Right cardiac atrium (tissue), 5 donors: ENCODE data around the gene TMEM175. TPM values are rescaled to one million over a fixed set of nuclear protein-coding genes. Genes with fewer than 3 reads are reported as not detected.
A peak's percentile ranks its signal among the peaks of the same experiment; 100 is the strongest.
"Not testable (repeated sequence)": the region's sequence is repeated elsewhere in the genome, so short reads cannot be mapped to it uniquely, and the experiment has no call there.

Experiments
- ATAC-seq, 2 donors: fragments of 200-7000 bp; cut with Tn5 transposase; one replicate each; pipeline versions ENCODE4 v1.8.0 to v1.9.1; 2020; ENCODE audit warnings: moderate library complexity in 2 of 2, mild to moderate bottlenecking in 1 of 2
- DNase-seq, 3 donors: peaks; one replicate each; pipeline ENCODE4 v3.0.0-alpha.2; 2020
- H3K27ac ChIP-seq: one replicate; pipeline ENCODE4 v1.5.1; 2013; ENCODE audit warnings: mild to moderate bottlenecking, low read length, control low read depth, moderate library complexity
- H3K27me3 ChIP-seq: one replicate; pipeline ENCODE4 v1.6.1; 2013; ENCODE audit not compliant: control insufficient read depth, insufficient read depth
- H3K4me1 ChIP-seq: one replicate; pipeline ENCODE4 v1.6.1; 2013; ENCODE audit warnings: low read length; ENCODE audit not compliant: control insufficient read depth, insufficient read depth
- H3K4me3 ChIP-seq: one replicate; pipeline ENCODE4 v1.5.1; 2013; ENCODE audit warnings: low read length, control low read depth
- H3K9me3 ChIP-seq: one replicate; pipeline ENCODE4 v1.6.1; 2013; ENCODE audit warnings: low read length; ENCODE audit not compliant: control insufficient read depth
- WGBS: extraction: QIAGEN DNeasy Blood & Tissue Kit; methylation state at CpG from one replicate; pipeline ENCODE4 v1.1.7; 2013; 5-methylcytosine and 5-hydroxymethylcytosine counted together
- intact Hi-C, 4 donors: fragments of 100-400 bp; cut with DNase I; formaldehyde crosslinking; loops; one replicate each; pipeline versions ENCODE4 v1.11.0 to v1.14.0; 2022 to 2023
- polyA plus RNA-seq: library from polyadenylated mRNA; stranded (reverse); fragments of 200-250 nt; gene quantifications from one replicate; pipeline ENCODE4 v1.2.3, GENCODE V29; 2013
- total RNA-seq, 4 donors: library from RNA; stranded (reverse); fragmentation: NEBNext Ultra II Directional; extraction: Animal tissue kit (Norgen Biotek cat#: 25700); gene quantifications; one replicate each; pipeline ENCODE4 v1.2.1, GENCODE V29; 2021
- donor health status: healthy with polysubstance abuse.
- donor health status: DM: no; HTN: yes; CAD: no.
- donor health status: DM: no; HTN: no; CAD: no.
- donor health status: DM: no; HTN: yes; CAD: no; lungs with severe emphysema.
- donor health status: DM: yes; HTN: yes; CAD: no.

Gene TMEM175
- total and polyA plus RNA-seq, 5 donors, result 20.9 to 31.1 (median 24.0) TPM

GRCh38 chr4:930827-931193 lies 1.4 kb upstream of the TMEM175 start:
- Histone ChIP-seq H3K4me1 (peaks cover 7% of the 10 kb centered on the region), H3K27ac (no peak overlapping the region), H3K27me3 (no peaks in the 10 kb centered on the region), H3K4me3 (peak overlapping the region; percentile 57), H3K9me3 (no peaks in the 10 kb centered on the region)
- intact Hi-C loops, result no loop called here
- ATAC-seq (no peak), DNase-seq (no peak)
- 62% methylated on average over 7 of the region's 7 CpGs for WGBS

GRCh38 chr4:931194-931959 lies 883 bp upstream of the TMEM175 start:
- Histone ChIP-seq H3K4me1 (peaks cover 7% of the 10 kb centered on the region), H3K4me3 (peak overlapping the region; percentile 57), H3K9me3 (no peaks in the 10 kb centered on the region), H3K27me3 (no peaks in the 10 kb centered on the region), H3K27ac (peak overlapping the region; percentile 3)
- intact Hi-C loops, result no loop called here
- ATAC-seq, result peak; percentile 5 to 28
- 3% methylated on average over 31 of the region's 31 CpGs for WGBS
- peak in 1 of 3 donors; percentile 67 for DNase-seq

- Histone ChIP-seq H3K27ac (peak overlapping the region; percentile 6), H3K4me1 (peaks cover 7% of the 10 kb centered on the region), H3K4me3 (peak overlapping the region; percentile 57), H3K9me3 (no peaks in the 10 kb centered on the region), H3K27me3 (no peaks in the 10 kb centered on the region)
- peak in 1 of 3 donors; percentile 57 for DNase-seq
- WGBS, result 3% methylated on average over 11 of the region's 11 CpGs
- intact Hi-C loops, result no loop called here
- peak in 1 of 2 donors; percentile 12 for ATAC-seq
Observed at GRCh38 chr4:932713-933070, 432 bp downstream of the TMEM175 start.

GRCh38 chr4:939508-939907 lies 7.2 kb downstream of the TMEM175 start:
- ATAC-seq, H3K4me3 ChIP-seq, H3K27me3 ChIP-seq, H3K9me3 ChIP-seq, H3K4me1 ChIP-seq, intact Hi-C loops, H3K27ac ChIP-seq, DNase-seq: not testable (repeated sequence)
- 84% methylated on average over 4 of the region's 4 CpGs for WGBS

GRCh38 chr4:945274-946102 lies 13.2 kb downstream of the TMEM175 start:
- WGBS, result 59% methylated on average over 28 of the region's 28 CpGs
- no peak overlapping the region for H3K4me3 ChIP-seq
- no peak for ATAC-seq
- H3K9me3 ChIP-seq, result no peaks in the 10 kb centered on the region
- no peaks in the 10 kb centered on the region for H3K27me3 ChIP-seq
- DNase-seq, result peak in 1 of 3 donors; percentile 11
- no peaks in the 10 kb centered on the region for H3K4me1 ChIP-seq
- no peak overlapping the region for H3K27ac ChIP-seq
- intact Hi-C loops, result no loop called here

- ATAC-seq, result no peak
- no peaks in the 10 kb centered on the region for H3K9me3 ChIP-seq
- H3K4me3 ChIP-seq, result no peak overlapping the region
- WGBS, result 76% methylated on average over 9 of the region's 9 CpGs
- H3K4me1 ChIP-seq, result no peaks in the 10 kb centered on the region
- peak in 1 of 3 donors; percentile 25 for DNase-seq
- intact Hi-C loops, result no loop called here
- no peaks in the 10 kb centered on the region for H3K27me3 ChIP-seq
- H3K27ac ChIP-seq, result no peak overlapping the region
Observed at GRCh38 chr4:946103-946450, 13.8 kb downstream of the TMEM175 start.

GRCh38 chr4:946517-947471 lies 14.5 kb downstream of the TMEM175 start:
- intact Hi-C loops, result no loop called here
- DNase-seq (peak in 1 of 3 donors; percentile 23), ATAC-seq (no peak)
- Histone ChIP-seq H3K4me1 (no peaks in the 10 kb centered on the region), H3K27ac (no peak overlapping the region), H3K27me3 (no peaks in the 10 kb centered on the region), H3K9me3 (no peaks in the 10 kb centered on the region), H3K4me3 (no peak overlapping the region)
- 71% methylated on average over 62 of the region's 62 CpGs for WGBS

- Histone ChIP-seq H3K9me3 (no peaks in the 10 kb centered on the region), H3K4me3 (no peak overlapping the region), H3K27me3 (no peaks in the 10 kb centered on the region), H3K4me1 (no peaks in the 10 kb centered on the region), H3K27ac (no peak overlapping the region)
- peak in 1 of 2 donors; percentile 7 for ATAC-seq
- intact Hi-C loops, result no loop called here
- peak in 1 of 3 donors; percentile 39 for DNase-seq
- 93% methylated on average over 19 of the region's 19 CpGs for WGBS
Observed at GRCh38 chr4:947491-947971, 15.3 kb downstream of the TMEM175 start.

GRCh38 chr4:948101-948935 lies 16.1 kb downstream of the TMEM175 start:
- H3K9me3 ChIP-seq, result no peaks in the 10 kb centered on the region
- 82% methylated on average over 33 of the region's 33 CpGs for WGBS
- DNase-seq (peak in 1 of 3 donors; percentile 50), ATAC-seq (no peak)
- intact Hi-C loops, result no loop called here
- no peaks in the 10 kb centered on the region for H3K27me3 ChIP-seq
- no peaks in the 10 kb centered on the region for H3K4me1 ChIP-seq
- no peak overlapping the region for H3K4me3 ChIP-seq
- H3K27ac ChIP-seq, result no peak overlapping the region

GRCh38 chr4:948936-949300 lies 16.7 kb downstream of the TMEM175 start:
- intact Hi-C loops, result no loop called here
- Histone ChIP-seq H3K4me1 (no peaks in the 10 kb centered on the region), H3K27ac (no peak overlapping the region), H3K9me3 (no peaks in the 10 kb centered on the region), H3K27me3 (no peaks in the 10 kb centered on the region), H3K4me3 (no peak overlapping the region)
- 92% methylated on average over 13 of the region's 13 CpGs for WGBS
- peak in 1 of 3 donors; percentile 56 for DNase-seq
- ATAC-seq, result no peak
